HG03039 (cell line): Measurements from ENCODE around the gene HS6ST2.
"Not testable (repeated sequence)": the region's sequence is repeated elsewhere in the genome, so short reads cannot be mapped to it uniquely, and the experiment has no call there.

ENCODE experiments used
- ATAC-seq: cut with Tn5 transposase; IDR thresholded peaks from one replicate; pipeline ENCODE4 v1.9.1; 2021; ENCODE audit warnings: mild to moderate bottlenecking, moderate library complexity; ENCODE audit not compliant: unreplicated experiment

The HS6ST2 gene

GRCh38 chrX:132958091-132958703, at the start of gene HS6ST2:
HS6ST2 (minus strand) TSS chrX:132958629.
- no peak for ATAC-seq

GRCh38 chrX:133007458-133007857, 49.0 kb upstream of the HS6ST2 start:
- no peak for ATAC-seq

GRCh38 chrX:133005616-133006015, 47.2 kb upstream of the HS6ST2 start:
- ATAC-seq, result no peak

GRCh38 chrX:133005042-133005441, 46.6 kb upstream of the HS6ST2 start:
- no peak for ATAC-seq

- ATAC-seq, result no peak
Measured at GRCh38 chrX:132999209-132999608, 40.8 kb upstream of the HS6ST2 start.

- ATAC-seq, result no peak
Measured at GRCh38 chrX:132990835-132991234, 32.4 kb upstream of the HS6ST2 start.

GRCh38 chrX:132986556-132986955, 28.1 kb upstream of the HS6ST2 start:
- no peak for ATAC-seq

- ATAC-seq, result no peak
Measured at GRCh38 chrX:132984058-132984650, 25.7 kb upstream of the HS6ST2 start.

GRCh38 chrX:132983496-132983895, 25.1 kb upstream of the HS6ST2 start:
- no peak for ATAC-seq

- ATAC-seq, result not testable (repeated sequence)
Measured at GRCh38 chrX:132980035-132980434, 21.6 kb upstream of the HS6ST2 start.

GRCh38 chrX:132968296-132968949, 10.0 kb upstream of the HS6ST2 start:
- no peak for ATAC-seq

- no peak for ATAC-seq
Measured at GRCh38 chrX:132967049-132967448, 8.6 kb upstream of the HS6ST2 start.

GRCh38 chrX:132965461-132965860, 7.0 kb upstream of the HS6ST2 start:
- ATAC-seq, result no peak

- no peak for ATAC-seq
Measured at GRCh38 chrX:132961511-132961910, 3.1 kb upstream of the HS6ST2 start.

GRCh38 chrX:132957211-132958090, 978 bp downstream of the HS6ST2 start:
- no peak for ATAC-seq

GRCh38 chrX:132956421-132957210, 1.8 kb downstream of the HS6ST2 start:
- ATAC-seq, result no peak

GRCh38 chrX:132955690-132956089, 2.7 kb downstream of the HS6ST2 start:
- ATAC-seq, result no peak

- no peak for ATAC-seq
Measured at GRCh38 chrX:132954323-132954722, 4.1 kb downstream of the HS6ST2 start.

GRCh38 chrX:132953354-132953753, 5.1 kb downstream of the HS6ST2 start:
- no peak for ATAC-seq

- no peak for ATAC-seq
Measured at GRCh38 chrX:132948648-132949260, 9.7 kb downstream of the HS6ST2 start.
